K562 (cell line): ENCODE measurements around the gene SUPT3H. TPM values are rescaled to one million over a fixed set of nuclear protein-coding genes. Genes with fewer than 3 reads are reported as not detected.

Experiments
- ATAC-seq: fragments of 200-7000 bp; cut with Tn5 transposase; 3 replicates; pipeline ENCODE4 v1.9.1; 2020; ENCODE audit warnings: moderate library complexity
- BruUV-seq: library from RNA; stranded (reverse); fragments of 400-500 nt; replicated peaks from 2 replicates; lab custom pipeline; 2021; lab: Mats Ljungman, UMichigan
- CTCF ChIA-PET: fragments of 300-600 bp; formaldehyde crosslinking; extraction: SDS; loops from one replicate; lab custom pipeline; 2021; ENCODE audit warnings: low intra/inter-chr PET ratio; lab: Yijun Ruan, JAX
- POLR2A ChIA-PET: fragments of 300-600, 350-650 bp; sonication (Branson Sonifier 250); formaldehyde crosslinking; extraction: SDS; loops from one replicate; lab custom pipeline; 2021; ENCODE audit warnings: antibody characterized with exemption, inconsistent platforms; lab: Yijun Ruan, JAX
- DNase-seq, 4 experiments: peaks; one replicate each; pipeline versions ENCODE4 v3.0.0 to v3.0.0-alpha.2; 2011 to 2018; ENCODE audit warnings: low spot score in 3 of 4, mixed read lengths in 3 of 4; ENCODE audit errors: extremely low read depth in 1 of 4
- FAIRE-seq: peaks from 2 replicates; lab custom pipeline; 2011; peaks lifted over from hg19 to GRCh38; lab: Jason Lieb, UNC
- H2AFZ ChIP-seq: 2 replicates; pipeline ENCODE4 v1.6.0; 2011; ENCODE audit warnings: low read depth, low read length, control low read depth, inconsistent platforms
- H3K27ac ChIP-seq: fragments of 200-600 bp; 3 replicates; pipeline ENCODE4 v1.8.0; 2011; ENCODE audit warnings: low read depth, mild to moderate bottlenecking, control low read depth, inconsistent platforms, low read length, moderate library complexity, mixed read lengths; ENCODE audit errors: extremely low read depth
- H3K27me3 ChIP-seq, 2 experiments: fragments of 300-600 bp in 1 of 2; 2 replicates in 1 of 2; 3 replicates in 1 of 2; pipeline versions ENCODE4 v1.6.0 to v1.8.0; 2011; ENCODE audit warnings: inconsistent platforms in 2 of 2, low read length in 2 of 2, mild to moderate bottlenecking in 1 of 2, mixed read lengths in 1 of 2, moderate library complexity in 1 of 2; ENCODE audit not compliant: control insufficient read depth in 2 of 2, insufficient read depth in 2 of 2
- H3K36me3 ChIP-seq: fragments of 300-600 bp; 3 replicates; pipeline ENCODE4 v1.8.0; 2011; ENCODE audit warnings: mild to moderate bottlenecking, low read length, inconsistent platforms; ENCODE audit not compliant: control insufficient read depth, insufficient read depth
- H3K4me1 ChIP-seq, 2 experiments: fragments of 200-600 bp in 1 of 2; replicated peaks in 1 of 2; 2 replicates in 1 of 2; 3 replicates in 1 of 2; pipeline versions ENCODE4 v1.5.1 to v1.8.0; 2011; ENCODE audit warnings: inconsistent platforms in 2 of 2, low read length in 2 of 2, mild to moderate bottlenecking in 1 of 2, mixed read lengths in 1 of 2, moderate library complexity in 1 of 2; ENCODE audit not compliant: control insufficient read depth in 2 of 2, insufficient read depth in 2 of 2
- H3K4me2 ChIP-seq: 2 replicates; pipeline ENCODE4 v1.6.1; 2011; ENCODE audit warnings: low read length, control low read depth, inconsistent platforms, mixed read lengths; ENCODE audit not compliant: insufficient read depth
- H3K4me3 ChIP-seq: fragments of 200-600 bp; sonication (generic), shearing (Covaris generic); 2 replicates; pipeline ENCODE4 v1.5.1; 2016; ENCODE audit warnings: control low read depth, inconsistent platforms
- H3K79me2 ChIP-seq: fragments of 200-600 bp; 3 replicates; pipeline ENCODE4 v1.8.0; 2011; ENCODE audit warnings: low read length, inconsistent platforms; ENCODE audit not compliant: control insufficient read depth, insufficient read depth
- H3K9ac ChIP-seq, 2 experiments: 2 replicates each; pipeline versions ENCODE4 v1.6.0 to v1.6.1; 2011; ENCODE audit warnings: low read depth in 2 of 2, low read length in 2 of 2, control low read depth in 1 of 2, inconsistent platforms in 1 of 2, mild to moderate bottlenecking in 1 of 2, mixed read lengths in 1 of 2; ENCODE audit not compliant: insufficient read depth in 1 of 2
- H3K9me1 ChIP-seq: one replicate; pipeline ENCODE4 v1.6.0; 2011; ENCODE audit warnings: inconsistent platforms, mild to moderate bottlenecking, low read length, moderate library complexity; ENCODE audit not compliant: control insufficient read depth, insufficient read depth
- H3K9me3 ChIP-seq: replicated peaks from 2 replicates; pipeline ENCODE4 v1.5.1; 2011; ENCODE audit warnings: low read depth, low read length, inconsistent platforms; ENCODE audit not compliant: control insufficient read depth, insufficient read depth
- H4K20me1 ChIP-seq: replicated peaks from 2 replicates; pipeline ENCODE4 v1.6.1; 2011; ENCODE audit warnings: low read length, inconsistent platforms, mixed read lengths; ENCODE audit not compliant: control insufficient read depth, insufficient read depth
- CEBPB ChIP-seq: fragments of 450-650 bp; IDR thresholded peaks from 2 replicates; pipeline ENCODE4 v1.6.1; 2016; ENCODE audit warnings: missing genetic modification characterization, missing compliant biosample characterization
- CEBPG ChIP-seq, 3 experiments: fragments of 200-800 bp in 1 of 3; sonication (Bioruptor generic) in 1 of 3; sonication (generic) in 1 of 3; formaldehyde crosslinking in 1 of 3; IDR thresholded peaks in 2 of 3; conservative IDR thresholded peaks in 1 of 3; 2 replicates each; pipeline versions ENCODE4 v1.6.1 to v1.8.0; 2016 to 2022; ENCODE audit warnings: missing compliant biosample characterization in 2 of 3, missing genetic modification characterization in 2 of 3, mild to moderate bottlenecking in 1 of 3, missing genetic modification reagents in 1 of 3
- CREB3 ChIP-seq: fragments of 450-650 bp; conservative IDR thresholded peaks from 2 replicates; pipeline ENCODE4 v1.6.1; 2016; ENCODE audit warnings: missing genetic modification characterization, low read depth, mild to moderate bottlenecking, missing compliant biosample characterization, moderate library complexity
- CREM ChIP-seq: IDR thresholded peaks from 2 replicates; pipeline ENCODE4 v1.6.1; 2014; ENCODE audit warnings: antibody characterized with exemption, low read depth
- E2F4 ChIP-seq: sonication (generic); formaldehyde crosslinking; IDR thresholded peaks from 2 replicates; pipeline ENCODE4 v1.8.0; 2022; ENCODE audit warnings: mild to moderate bottlenecking, low read depth, missing genetic modification reagents
- HIVEP1 ChIP-seq: fragments of 250-450 bp; sonication (Bioruptor Pico); IDR thresholded peaks from 2 replicates; pipeline ENCODE4 v1.4.0; 2020; ENCODE audit warnings: mild to moderate bottlenecking
- KAT7 ChIP-seq: sonication (generic); formaldehyde crosslinking; IDR thresholded peaks from 2 replicates; pipeline ENCODE4 v1.8.0; 2022; ENCODE audit warnings: missing genetic modification reagents, mild to moderate bottlenecking, borderline replicate concordance
- MYC ChIP-seq, 2 experiments: fragments of 250-450 bp in 1 of 2; sonication (Bioruptor Pico) in 1 of 2; IDR thresholded peaks; 2 replicates each; pipeline versions ENCODE4 v1.5.1 to v1.6.1; 2012 to 2021; ENCODE audit warnings: low read depth in 2 of 2, borderline replicate concordance in 1 of 2, improper control_type of control experiment in 1 of 2, low read length in 1 of 2, mild to moderate bottlenecking in 1 of 2, moderate library complexity in 1 of 2
- PHB ChIP-seq: fragments of 250-450 bp; sonication (Bioruptor Pico); IDR thresholded peaks from 2 replicates; pipeline ENCODE4 v1.5.0; 2021
- POLR2B ChIP-seq: fragments of 450-650 bp; IDR thresholded peaks from 2 replicates; pipeline ENCODE4 v1.6.1; 2018; ENCODE audit warnings: low read depth; ENCODE audit not compliant: partially characterized antibody
- RFX7 ChIP-seq: fragments of 250-450 bp; sonication (Bioruptor Pico); IDR thresholded peaks from 2 replicates; pipeline ENCODE4 v1.5.1; 2021; ENCODE audit warnings: mild to moderate bottlenecking
- SAFB ChIP-seq: fragments of 200-400 bp; formaldehyde crosslinking; IDR thresholded peaks from 2 replicates; pipeline ENCODE4 v1.6.1; 2017; ENCODE audit warnings: low read depth, low read length, borderline replicate concordance
- SMAD4 ChIP-seq: fragments of 250-450 bp; sonication (Bioruptor Pico); conservative IDR thresholded peaks from 2 replicates; pipeline ENCODE4 v1.8.0; 2021; ENCODE audit warnings: inconsistent platforms, mild to moderate bottlenecking, moderate library complexity
- SMC3 ChIP-seq: conservative IDR thresholded peaks from 2 replicates; pipeline ENCODE4 v1.6.1; 2011; ENCODE audit warnings: low read depth, low read length, improper control_type of control experiment; ENCODE audit not compliant: insufficient read depth
- SRSF7 ChIP-seq: fragments of 200-400 bp; formaldehyde crosslinking; optimal IDR thresholded peaks from 2 replicates; pipeline ENCODE3; 2017; ENCODE audit warnings: mild to moderate bottlenecking, low read depth, low read length
- TAF9B ChIP-seq: fragments of 450-650 bp; IDR thresholded peaks from 2 replicates; pipeline ENCODE4 v1.6.1; 2018; ENCODE audit warnings: mild to moderate bottlenecking; ENCODE audit not compliant: partially characterized antibody
- XRCC4 ChIP-seq: IDR thresholded peaks from one replicate; pipeline ENCODE4 v1.6.1; 2011; ENCODE audit not compliant: insufficient read depth, insufficient read length; ENCODE audit errors: extremely low read depth
- ZKSCAN3 ChIP-seq: fragments of 250-450 bp; sonication (Bioruptor Pico); IDR thresholded peaks from 2 replicates; pipeline ENCODE4 v1.4.0; 2020
- ZNF143 ChIP-seq: sonication (generic); formaldehyde crosslinking; IDR thresholded peaks from 2 replicates; pipeline ENCODE4 v1.9.0; 2022; ENCODE audit warnings: mild to moderate bottlenecking, missing genetic modification reagents
- ZNF263 ChIP-seq: sonication (generic); formaldehyde crosslinking; IDR thresholded peaks from 2 replicates; pipeline ENCODE4 v1.8.0; 2022; ENCODE audit warnings: mild to moderate bottlenecking, missing genetic modification reagents, borderline replicate concordance
- WGBS: fragments of 100-300 bp; shearing (Covaris generic); methylation state at CpG from one replicate; pipeline ENCODE4 v1.1.6; 2016; ENCODE audit warnings: low coverage, mixed read lengths; ENCODE audit not compliant: insufficient coverage; ENCODE audit errors: missing lambda C conversion rate; 5-methylcytosine and 5-hydroxymethylcytosine counted together
- in situ Hi-C: fragments of 300-500 bp; cut with MboI; formaldehyde crosslinking; loops from 4 replicates; pipeline ENCODE4 v1.15.0; 2018; ENCODE audit warnings: inconsistent platforms, mixed read lengths
- intact Hi-C: fragments of 100-400 bp; cut with micrococcal nuclease; formaldehyde crosslinking; loops from 2 replicates; pipeline ENCODE4 v1.14.2; 2022
- polyA plus RNA-seq, 8 experiments: library from polyadenylated mRNA; depleted of rRNA in 4 of 8; stranded (reverse) in 5 of 8; unstranded in 3 of 8; fragments of >200 nt; fragmentation: Nextera tagmentation in 2 of 8; fragmentation: Illumina TruSeq in 1 of 8; extraction: Ambion mirVana in 2 of 8; extraction: Trizol in 1 of 8; gene quantifications; 2 replicates each; pipeline versions ENCODE4 v1.2.1 to v1.2.3, GENCODE V29; 2011 to 2014; ENCODE audit warnings: inconsistent platforms in 1 of 8, missing spikeins in 1 of 8
- total RNA-seq, 7 experiments: library from RNA; depleted of rRNA in 6 of 7; stranded (reverse); fragments of >200 nt in 6 of 7; fragmentation: Illumina TruSeq in 2 of 7; extraction: Trizol in 2 of 7; gene quantifications; 2 replicates each; pipeline versions ENCODE4 v1.2.1 to v1.2.3, GENCODE V29; 2011 to 2021; ENCODE audit warnings: low replicate concordance in 1 of 7

The SUPT3H gene
- total and polyA plus RNA-seq, 9 of the 15 experiments (the other 6 are each of a cell fraction or from before 2014, with no cell fraction given) = 7.2 to 16.3 (median 11.9) TPM

- BruUV-seq = TSS peak; percentile 95
- peak; percentile 62 for ATAC-seq
- Histone ChIP-seq H3K4me3 (peak overlapping the region; percentile 67), H3K9me1 (no peaks in the 10 kb centered on the region), H3K27ac (peak overlapping the region; percentile 93), H3K4me1 (peaks cover 2 to 9% of the 10 kb centered on the region in 2 experiments; a peak in 1 of 5 replicates), H3K4me2 (peak overlapping the region; percentile 95), H4K20me1 (no peaks in the 10 kb centered on the region), H3K9ac (peak overlapping the region; percentile 89 to 100), H3K27me3 (no peaks in the 10 kb centered on the region), H2AFZ (peak overlapping the region; percentile 95), H3K9me3 (no peaks in the 10 kb centered on the region), H3K36me3 (no peaks in the 10 kb centered on the region), H3K79me2 (peaks cover 32% of the 10 kb centered on the region)
- ChIA-PET POLR2A (interaction anchor here (0.5 to 2.4 kb wide), 17 partner anchors 9 to 953 kb away, joined by 3 to 12 read pairs (median 5); no protein-coding TSS in a partner anchor), CTCF (no interaction called here)
- in situ Hi-C loops = no loop called here
- FAIRE-seq = no peak
- intact Hi-C loops = loop anchor here (2.0 to 10.0 kb wide), 5 partner anchors 39 to 906 kb away; no protein-coding TSS in a partner anchor
- 1% methylated on average over 21 of the region's 21 CpGs for WGBS
- DNase-seq = peak in 1 of 4 experiments; percentile 50
- TF ChIP-seq ZKSCAN3 (CRISPR knock-in tag) (no peak), SMAD4 (CRISPR knock-in tag) (no peak; the same call in 1 of the 2 replicates), TAF9B (no peak), SRSF7 (no peak), MYC (IDR thresholded peaks at IDR 0.05; ENCODE audit: low read depth, low read length) (no peak), MYC (CRISPR knock-in tag; IDR thresholded peaks at IDR 0.05; ENCODE audit: borderline replicate concordance, low read depth) (peak; percentile 86; the same call in 1 of the 2 replicates), ZNF143 (CRISPR knock-in tag) (no peak), CEBPB (no peak), KAT7 (no peak), SAFB (no peak), POLR2B (no peak), XRCC4 (no peak), PHB (CRISPR knock-in tag) (no peak), RFX7 (0 out of 2 replicates have a peak, but pooled peaks have one; percentile 44), CREM (no peak; the same call in 1 of the 2 replicates), CREB3 (0 out of 2 replicates have a peak, but pooled peaks have one; percentile 9), SMC3 (no peak), HIVEP1 (CRISPR knock-in tag) (no peak), ZNF263 (CRISPR knock-in tag) (no peak), E2F4 (no peak), CEBPG (CRISPR knock-in tag; IDR thresholded peaks at IDR 0.05) (no peak), CEBPG (tag; conservative IDR thresholded peaks at IDR 0.05 in 1 of 2, IDR thresholded peaks at IDR 0.05 in 1 of 2) (no peak)
Measured at GRCh38 chr6:45378334-45378926, 696 bp upstream of the SUPT3H start.
